Psoas muscle (tissue), 8 donors: ENCODE measurements around the gene NFE2. TPM values are rescaled to one million over a fixed set of nuclear protein-coding genes. Genes with fewer than 3 reads are reported as not detected.
"Not testable (repeated sequence)": the region's sequence is repeated elsewhere in the genome, so short reads cannot be mapped to it uniquely, and the experiment has no call there.

Experiments used
- ATAC-seq, 4 donors: fragments of 200-7000 bp; cut with Tn5 transposase; one replicate each; pipeline ENCODE4 v1.9.1; 2020; ENCODE audit warnings: moderate library complexity in 3 of 4, mild to moderate bottlenecking in 2 of 4
- DNase-seq, 2 donors: peaks; one replicate each; pipeline ENCODE4 v3.0.0-alpha.2; 2020
- H3K27ac ChIP-seq: fragments of 200-600 bp; one replicate; pipeline ENCODE4 v1.8.0; 2022
- H3K27me3 ChIP-seq, 3 donors: fragments of 200-600 bp in 1 of 3; one replicate each; pipeline versions ENCODE4 v1.6.1 to v1.8.0; 2013 to 2022; ENCODE audit warnings: low read length in 2 of 3, mild to moderate bottlenecking in 2 of 3, moderate library complexity in 1 of 3; ENCODE audit not compliant: insufficient read depth in 3 of 3
- H3K36me3 ChIP-seq, 2 donors: fragments of 200-600 bp in 1 of 2; one replicate each; pipeline versions ENCODE4 v1.6.1 to v1.8.0; 2013 to 2022; ENCODE audit warnings: low read depth in 1 of 2, mild to moderate bottlenecking in 1 of 2, moderate library complexity in 1 of 2; ENCODE audit not compliant: insufficient read depth in 1 of 2
- H3K4me1 ChIP-seq: fragments of 200-600 bp; one replicate; pipeline ENCODE4 v1.8.0; 2022
- H3K4me3 ChIP-seq: fragments of 200-600 bp; one replicate; pipeline ENCODE4 v1.8.0; 2022; ENCODE audit warnings: mild to moderate bottlenecking
- H3K9me3 ChIP-seq: fragments of 200-600 bp; one replicate; pipeline ENCODE4 v1.8.0; 2022
- WGBS, 3 donors: extraction: QIAGEN DNeasy Blood & Tissue Kit; methylation state at CpG; one replicate each; pipeline versions ENCODE4 v1.1.6 to v1.1.7; 2013; 5-methylcytosine and 5-hydroxymethylcytosine counted together
- intact Hi-C, 2 donors: fragments of 100-400 bp; cut with DNase I; formaldehyde crosslinking; loops; one replicate each; pipeline versions ENCODE4 v1.11.0 to v1.14.2; 2022
- polyA plus RNA-seq, 3 donors: library from polyadenylated mRNA; stranded (reverse); fragments of 200-250 nt; gene quantifications; one replicate each; pipeline ENCODE4 v1.2.3, GENCODE V29; 2013
- total RNA-seq, 4 donors: library from RNA; stranded (reverse); fragmentation: NEBNext Ultra II Directional in 2 of 4; extraction: Animal tissue kit (Norgen Biotek cat#: 25700) in 2 of 4; gene quantifications; one replicate each; pipeline versions ENCODE4 v1.2.1 to v1.2.4, GENCODE V29; 2021 to 2023
- TF ChIP-seq, protein P1 (sequence below): fragments of 200-600 bp; IDR thresholded peaks from one replicate; pipeline ENCODE4 v1.8.0; 2022; ENCODE audit warnings: antibody characterized with exemption
- donor health status: healthy with polysubstance abuse.
- donor health status: DM: no; HTN: no; CAD: no; lungs with moderate emphysema.
- donor health status: Bipolar disorder and iron deficiency.
- donor health status: healthy.
- donor health status: DM: yes; HTN: yes; CAD: no.
- donor health status: DM: no; HTN: no; CAD: no.
- donor health status: DM: no; HTN: no; CAD: no.
- donor health status: DM: yes; HTN: yes; CAD: no.

Gene NFE2
- total and polyA plus RNA-seq, 7 donors = 0.10 to 1.6 (median 0.30) TPM

DNA sequence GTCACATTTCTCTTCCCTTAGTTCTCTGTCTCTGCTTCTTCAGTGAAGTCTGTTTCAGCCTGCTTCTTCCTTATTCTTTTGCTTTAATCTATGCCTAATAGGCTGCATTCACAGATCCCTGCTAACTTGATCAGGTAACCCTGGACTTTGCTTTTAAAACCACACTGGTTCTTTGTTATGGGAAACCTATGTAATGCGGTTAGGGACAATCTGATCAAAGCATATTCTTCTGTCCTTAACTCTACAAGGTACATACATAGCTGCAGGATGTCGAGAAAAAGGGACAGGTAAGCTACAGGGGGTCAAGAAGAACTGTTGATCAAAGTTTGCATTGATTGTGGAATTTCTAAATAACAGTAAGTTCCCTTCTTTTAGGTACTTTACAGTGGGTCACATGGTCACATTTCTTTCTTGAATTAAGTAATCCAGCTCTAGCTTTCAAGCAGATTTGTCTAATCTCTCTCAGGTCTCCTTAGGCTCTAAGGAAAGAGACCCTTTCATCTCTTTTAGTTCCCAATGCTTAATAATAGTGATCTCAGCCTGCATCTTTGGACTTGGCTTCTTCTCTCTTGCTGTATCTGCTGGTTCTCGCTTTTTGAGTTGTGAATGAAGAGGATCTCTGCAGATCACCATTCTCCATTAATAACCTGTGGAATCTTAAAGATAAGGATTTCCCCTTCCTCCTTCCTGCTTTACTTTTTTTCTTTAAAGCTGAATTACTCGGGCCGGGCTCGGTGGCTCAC is 28.0 kb upstream of the NFE2 start:
- Histone ChIP-seq H3K4me1 (peaks cover 45% of the 10 kb centered on the region), H3K27ac (no peak overlapping the region), H3K27me3 (no peaks in the 10 kb centered on the region), H3K9me3 (no peaks in the 10 kb centered on the region), H3K36me3 (peaks cover 0 to 20% of the 10 kb centered on the region in 2 donors), H3K4me3 (peak overlapping the region; percentile 6)
- intact Hi-C loops = loop anchor here in 1 of 2 donors (5.0 kb wide), 2 partner anchors 41 to 106 kb away; no protein-coding TSS in a partner anchor
- TF ChIP-seq, protein P1, sequence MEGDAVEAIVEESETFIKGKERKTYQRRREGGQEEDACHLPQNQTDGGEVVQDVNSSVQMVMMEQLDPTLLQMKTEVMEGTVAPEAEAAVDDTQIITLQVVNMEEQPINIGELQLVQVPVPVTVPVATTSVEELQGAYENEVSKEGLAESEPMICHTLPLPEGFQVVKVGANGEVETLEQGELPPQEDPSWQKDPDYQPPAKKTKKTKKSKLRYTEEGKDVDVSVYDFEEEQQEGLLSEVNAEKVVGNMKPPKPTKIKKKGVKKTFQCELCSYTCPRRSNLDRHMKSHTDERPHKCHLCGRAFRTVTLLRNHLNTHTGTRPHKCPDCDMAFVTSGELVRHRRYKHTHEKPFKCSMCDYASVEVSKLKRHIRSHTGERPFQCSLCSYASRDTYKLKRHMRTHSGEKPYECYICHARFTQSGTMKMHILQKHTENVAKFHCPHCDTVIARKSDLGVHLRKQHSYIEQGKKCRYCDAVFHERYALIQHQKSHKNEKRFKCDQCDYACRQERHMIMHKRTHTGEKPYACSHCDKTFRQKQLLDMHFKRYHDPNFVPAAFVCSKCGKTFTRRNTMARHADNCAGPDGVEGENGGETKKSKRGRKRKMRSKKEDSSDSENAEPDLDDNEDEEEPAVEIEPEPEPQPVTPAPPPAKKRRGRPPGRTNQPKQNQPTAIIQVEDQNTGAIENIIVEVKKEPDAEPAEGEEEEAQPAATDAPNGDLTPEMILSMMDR = no peak
- ATAC-seq (no peak), DNase-seq (no peak)
- WGBS, 3 donors = 71 to 82% (median 80%) methylated on average over 6 of the region's 6 CpGs

DNA sequence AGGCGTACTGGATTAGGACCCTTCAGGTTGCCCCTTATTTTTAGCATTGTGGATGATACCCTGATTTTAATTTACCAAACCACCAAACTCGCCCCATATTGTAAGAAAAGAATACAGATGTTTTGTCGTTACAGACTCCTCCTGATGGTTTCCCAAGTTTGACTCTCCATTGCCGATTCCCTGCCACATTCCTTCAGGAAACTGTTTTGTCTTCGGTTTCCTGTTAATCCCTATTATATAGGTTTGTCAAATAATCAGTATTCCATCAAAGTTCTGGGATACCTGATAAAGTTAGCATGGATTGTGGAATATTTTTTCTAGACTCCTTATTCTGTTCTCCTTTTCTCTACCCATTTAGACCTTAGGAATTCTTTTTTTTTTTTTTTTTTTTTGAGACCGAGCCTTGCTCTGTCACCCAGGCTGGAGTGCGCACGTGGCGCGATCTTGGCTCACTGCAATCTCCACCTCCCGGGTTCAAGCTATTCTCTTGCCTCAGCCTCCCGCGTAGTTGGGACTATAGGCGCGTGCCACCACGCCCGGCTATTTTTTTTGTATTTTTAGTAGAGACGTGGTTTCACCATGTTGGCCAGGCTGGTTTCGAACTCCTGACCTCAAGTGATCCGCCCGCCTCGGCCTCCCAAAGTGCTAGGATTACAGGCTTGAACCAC is 24.8 kb upstream of the NFE2 start:
- H3K9me3 ChIP-seq, ATAC-seq, H3K27me3 ChIP-seq, DNase-seq: not testable (repeated sequence)
- intact Hi-C loops = loop anchor here in 1 of 2 donors (5.0 kb wide), 2 partner anchors 38 to 103 kb away; no protein-coding TSS in a partner anchor
- peaks cover 0 to 18% of the 10 kb centered on the region in 2 donors for H3K36me3 ChIP-seq
- peaks cover 41% of the 10 kb centered on the region for H3K4me1 ChIP-seq
- 38 to 42% (median 41%) methylated on average over 22 of the region's 22 CpGs for WGBS, 3 donors
- H3K27ac ChIP-seq = peak overlapping the region; percentile 91
- H3K4me3 ChIP-seq = peak overlapping the region; percentile 87

DNA sequence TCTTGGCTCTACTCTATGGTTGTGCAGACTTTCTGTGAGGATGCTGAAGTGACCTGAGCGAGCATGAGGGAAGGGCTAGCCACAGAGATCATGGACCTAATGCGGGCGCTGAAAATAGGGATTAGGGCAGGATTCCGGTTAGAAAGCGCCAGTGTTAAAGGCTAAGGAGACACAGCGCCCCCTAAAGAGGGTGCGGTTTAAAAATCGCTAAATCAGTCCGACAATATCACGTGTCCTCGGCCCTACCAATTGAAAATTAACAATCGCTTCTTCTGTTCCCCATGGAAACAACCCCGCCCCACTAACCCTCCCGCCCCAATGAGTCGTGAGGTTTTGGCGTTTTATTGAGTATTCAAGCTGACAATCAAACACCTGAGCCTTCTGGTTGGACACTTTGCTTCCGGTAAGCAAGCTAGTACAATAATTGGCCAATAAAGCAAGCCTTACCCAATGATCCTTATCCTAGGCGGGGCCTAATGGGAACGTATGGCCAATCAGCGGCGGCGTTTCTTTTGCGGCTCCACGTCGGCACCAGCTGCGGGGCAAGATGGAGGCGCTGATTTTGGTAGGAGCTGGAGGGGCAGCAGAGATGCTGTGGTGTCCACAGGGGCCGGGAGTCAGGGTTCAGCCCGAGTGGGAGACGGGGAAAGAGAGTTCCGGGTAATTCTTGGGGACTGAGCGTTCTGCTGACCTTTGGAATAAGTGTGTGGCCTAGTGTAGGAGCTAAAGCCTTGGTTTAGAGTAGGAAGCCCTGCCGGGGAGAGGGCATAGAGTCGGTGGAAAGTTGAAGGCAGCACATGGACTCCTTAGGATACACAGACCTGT is 24.0 kb upstream of the NFE2 start, which contains the start of gene COPZ1:
TSS of gene COPZ1 (plus strand) at position 515 of the 825 bp plus-strand sequence. CDS start at position 548, 33 bp downstream.
- Histone ChIP-seq H3K27me3 (no peaks in the 10 kb centered on the region), H3K9me3 (no peaks in the 10 kb centered on the region), H3K4me3 (peak within 1 kb of the TSS; percentile 87), H3K4me1 (peaks cover 33% of the 10 kb centered on the region), H3K36me3 (peaks cover 0 to 14% of the 10 kb centered on the region in 2 donors), H3K27ac (peak within 1 kb of the TSS; percentile 91)
- 1% methylated on average over 34 of the region's 34 CpGs for WGBS, 3 donors
- intact Hi-C loops = loop anchor here in 1 of 2 donors (5.0 kb wide), 3 partner anchors 38 to 103 kb away; no protein-coding TSS in a partner anchor
- TF ChIP-seq, protein P1 = peak; percentile 69
- peak; percentile 97 to 99 (median 98) for ATAC-seq
- peak; percentile 93 to 95 for DNase-seq

DNA sequence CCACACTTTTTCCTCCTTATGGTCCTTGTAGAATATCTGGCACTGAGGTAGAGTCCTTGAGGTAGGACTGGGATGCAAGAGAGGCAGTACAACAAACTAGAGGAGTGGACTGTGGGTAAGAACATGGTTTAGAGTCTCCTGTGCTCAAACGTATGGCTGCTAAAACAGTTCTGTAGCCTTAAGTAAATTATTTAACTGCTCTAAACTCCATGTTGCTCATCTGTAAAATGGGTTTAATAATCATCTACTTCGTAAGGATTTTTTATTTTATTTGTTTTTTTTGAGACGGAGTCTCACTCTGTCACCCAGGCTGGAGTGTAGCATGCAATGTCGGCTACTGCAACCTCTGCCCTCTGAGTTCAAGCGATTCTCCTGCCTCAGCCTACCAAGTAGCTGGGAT is 20.5 kb upstream of the NFE2 start:
- WGBS, 3 donors = 86 to 90% (median 89%) methylated on average over 5 of the region's 5 CpGs
- H3K27me3 ChIP-seq = no peaks in the 10 kb centered on the region
- H3K9me3 ChIP-seq = no peaks in the 10 kb centered on the region
- peaks cover 11% of the 10 kb centered on the region for H3K4me1 ChIP-seq
- DNase-seq = no peak
- no peak overlapping the region for H3K27ac ChIP-seq
- H3K36me3 ChIP-seq = no peaks in the 10 kb centered on the region
- ATAC-seq = no peak
- intact Hi-C loops = loop anchor here in 1 of 2 donors (5.0 kb wide), 1 partner anchor 69 kb away; no protein-coding TSS in a partner anchor
- TF ChIP-seq, protein P1 = no peak
- H3K4me3 ChIP-seq = no peak overlapping the region

DNA sequence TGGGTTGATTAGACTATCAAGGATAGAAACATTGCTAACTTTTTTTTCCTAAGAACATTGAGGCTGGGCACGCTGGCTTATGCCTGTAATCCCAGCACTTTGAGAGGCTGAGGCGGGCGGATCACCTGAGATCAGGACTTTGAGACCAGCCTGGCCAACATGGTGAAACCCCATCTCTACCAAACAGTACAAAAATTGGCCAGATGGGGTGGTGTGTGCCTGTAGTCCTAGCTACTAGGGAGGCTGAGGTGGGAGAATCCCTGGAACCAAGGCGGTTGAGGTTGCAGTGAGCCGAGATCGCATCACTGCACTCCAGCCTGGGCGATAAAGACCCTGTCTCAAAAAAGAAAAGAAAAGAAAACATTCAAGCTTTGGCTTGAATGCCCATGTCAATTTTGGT is 11.5 kb upstream of the NFE2 start:
- H3K27me3 ChIP-seq, H3K36me3 ChIP-seq, intact Hi-C loops, DNase-seq, ATAC-seq, H3K27ac ChIP-seq, H3K4me3 ChIP-seq, H3K9me3 ChIP-seq, H3K4me1 ChIP-seq: not testable (repeated sequence)
- 89 to 93% (median 91%) methylated on average over 7 of the region's 7 CpGs for WGBS, 3 donors
